Activated B cell treated with CpG ODN at 0.5 μM for 24 hours (primary cell): ENCODE measurements around the gene SH3PXD2A. TPM values are rescaled to one million over a fixed set of nuclear protein-coding genes. Genes with fewer than 3 reads are reported as not detected.

Experiments used
- ATAC-seq: fragments of 200-7000 bp; cut with Tn5 transposase; one replicate; pipeline ENCODE4 v1.10.0; 2021; ENCODE audit warnings: low read depth, mild to moderate bottlenecking, moderate library complexity
- CTCF ChIA-PET: fragments of 350-600 bp; sonication (Branson Sonifier 250); formaldehyde crosslinking; loops from one replicate; lab custom pipeline; 2021; ENCODE audit warnings: antibody characterized with exemption; lab: Charles Lee
- POLR2A ChIA-PET: fragments of 350-600 bp; sonication (Branson Sonifier 250); formaldehyde crosslinking; loops from one replicate; lab custom pipeline; 2021; ENCODE audit warnings: antibody characterized with exemption; lab: Charles Lee
- DNase-seq: peaks from one replicate; pipeline ENCODE4 v3.0.0; 2022
- H3K27ac Mint-ChIP-seq: one replicate; pipeline ENCODE4 v1.8.0; 2020; ENCODE audit warnings: mixed read lengths
- H3K27me3 Mint-ChIP-seq: one replicate; pipeline ENCODE4 v1.8.0; 2021; ENCODE audit warnings: mixed read lengths
- H3K36me3 Mint-ChIP-seq: one replicate; pipeline ENCODE4 v1.8.0; 2021; ENCODE audit warnings: low read depth, mixed read lengths
- H3K4me1 Mint-ChIP-seq: one replicate; pipeline ENCODE4 v1.8.0; 2021; ENCODE audit warnings: mixed read lengths
- H3K4me3 Mint-ChIP-seq: one replicate; pipeline ENCODE4 v1.8.0; 2020; ENCODE audit warnings: mild to moderate bottlenecking, mixed read lengths
- H3K9me3 Mint-ChIP-seq: one replicate; pipeline ENCODE4 v1.8.0; 2020; ENCODE audit warnings: mixed read lengths
- intact Hi-C: fragments of 100-400 bp; cut with micrococcal nuclease; formaldehyde crosslinking; loops from one replicate; pipeline ENCODE4 v1.15.1; 2024
- total RNA-seq: library from RNA; stranded (reverse); gene quantifications from 2 replicates; pipeline ENCODE4 v1.2.3, GENCODE V29; 2022
- TF ChIP-seq, protein P1 (sequence below): fragments of 200-600 bp; IDR thresholded peaks from one replicate; pipeline ENCODE4 v1.8.0; 2022; ENCODE audit warnings: antibody characterized with exemption, mild to moderate bottlenecking

The SH3PXD2A gene
- total RNA-seq, 1 donor from 2014 or later: 18.2 TPM

DNA sequence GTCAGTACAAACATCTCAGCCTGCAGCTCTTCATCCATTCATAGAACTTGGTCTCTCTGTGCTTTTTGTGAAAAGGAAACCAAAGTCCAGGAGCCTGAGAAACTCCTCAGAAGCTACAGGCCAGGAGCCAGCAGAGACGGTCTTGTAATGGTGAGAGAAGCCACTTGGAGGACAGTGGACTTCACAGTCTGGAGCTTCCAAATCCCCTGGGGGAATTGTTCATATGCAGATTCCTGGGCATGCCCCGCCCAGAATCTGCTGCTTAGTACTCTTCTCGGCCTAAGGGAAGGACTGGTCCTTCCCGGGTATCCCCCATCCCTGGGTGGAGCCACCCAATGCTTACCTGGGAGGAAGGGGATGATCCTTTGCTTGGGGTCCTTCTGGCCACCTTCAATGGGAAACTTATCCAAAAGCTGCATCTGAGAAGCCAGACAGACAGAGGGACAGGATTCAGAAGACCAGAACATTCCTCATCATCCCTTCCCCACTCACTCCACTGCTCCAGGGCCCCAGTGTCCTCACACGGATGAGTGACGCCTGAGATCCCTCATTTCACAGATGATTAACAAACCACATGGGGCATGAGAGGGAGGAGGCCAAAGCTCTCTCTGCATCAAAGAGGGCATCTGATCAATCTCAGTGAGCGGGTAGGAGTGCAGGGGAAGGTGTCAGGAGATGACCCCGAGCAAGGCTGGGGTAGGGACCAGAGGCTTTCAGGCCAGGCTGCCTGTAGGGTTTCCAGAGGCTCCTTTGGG, 88.4 kb downstream of the SH3PXD2A start:
- ATAC-seq: no peak
- intact Hi-C loops: no loop called here
- DNase-seq: no peak
- TF ChIP-seq, protein P1, sequence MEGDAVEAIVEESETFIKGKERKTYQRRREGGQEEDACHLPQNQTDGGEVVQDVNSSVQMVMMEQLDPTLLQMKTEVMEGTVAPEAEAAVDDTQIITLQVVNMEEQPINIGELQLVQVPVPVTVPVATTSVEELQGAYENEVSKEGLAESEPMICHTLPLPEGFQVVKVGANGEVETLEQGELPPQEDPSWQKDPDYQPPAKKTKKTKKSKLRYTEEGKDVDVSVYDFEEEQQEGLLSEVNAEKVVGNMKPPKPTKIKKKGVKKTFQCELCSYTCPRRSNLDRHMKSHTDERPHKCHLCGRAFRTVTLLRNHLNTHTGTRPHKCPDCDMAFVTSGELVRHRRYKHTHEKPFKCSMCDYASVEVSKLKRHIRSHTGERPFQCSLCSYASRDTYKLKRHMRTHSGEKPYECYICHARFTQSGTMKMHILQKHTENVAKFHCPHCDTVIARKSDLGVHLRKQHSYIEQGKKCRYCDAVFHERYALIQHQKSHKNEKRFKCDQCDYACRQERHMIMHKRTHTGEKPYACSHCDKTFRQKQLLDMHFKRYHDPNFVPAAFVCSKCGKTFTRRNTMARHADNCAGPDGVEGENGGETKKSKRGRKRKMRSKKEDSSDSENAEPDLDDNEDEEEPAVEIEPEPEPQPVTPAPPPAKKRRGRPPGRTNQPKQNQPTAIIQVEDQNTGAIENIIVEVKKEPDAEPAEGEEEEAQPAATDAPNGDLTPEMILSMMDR: no peak
- no peaks in the 10 kb centered on the region for H3K36me3 Mint-ChIP-seq
- H3K4me1 Mint-ChIP-seq: peaks cover 58% of the 10 kb centered on the region
- ChIA-PET POLR2A (no interaction called here), CTCF (no interaction called here)
- no peak overlapping the region for H3K4me3 Mint-ChIP-seq
- no peaks in the 10 kb centered on the region for H3K27me3 Mint-ChIP-seq
- no peaks in the 10 kb centered on the region for H3K9me3 Mint-ChIP-seq
- H3K27ac Mint-ChIP-seq: no peak overlapping the region

DNA sequence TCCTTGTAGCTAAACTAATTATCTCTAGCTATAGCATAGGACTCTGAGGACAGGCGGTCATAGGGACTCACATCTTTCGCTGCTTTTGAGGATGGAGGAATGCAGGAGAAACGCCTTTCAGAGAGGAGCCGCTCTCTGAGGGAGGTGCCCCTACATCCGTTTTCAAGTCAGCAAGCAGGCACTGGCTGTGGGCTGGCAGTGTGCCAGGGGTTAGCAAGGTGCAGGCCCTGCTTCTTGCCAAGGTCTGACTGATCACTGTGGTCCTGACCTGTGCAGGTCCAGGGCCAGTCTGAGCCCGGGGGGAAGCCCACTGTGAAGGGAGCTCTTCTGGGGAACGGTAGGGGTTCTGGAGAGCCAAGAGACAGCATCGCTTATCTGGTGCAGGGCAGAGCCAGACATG, 89.4 kb downstream of the SH3PXD2A start:
- peaks cover 49% of the 10 kb centered on the region for H3K4me1 Mint-ChIP-seq
- no peak overlapping the region for H3K27ac Mint-ChIP-seq
- POLR2A ChIA-PET: no interaction called here
- no peak for DNase-seq
- no peaks in the 10 kb centered on the region for H3K9me3 Mint-ChIP-seq
- no peak for ATAC-seq
- no peak overlapping the region for H3K4me3 Mint-ChIP-seq
- H3K27me3 Mint-ChIP-seq: peaks cover 3% of the 10 kb centered on the region
- CTCF ChIA-PET: no interaction called here
- intact Hi-C loops: no loop called here
- H3K36me3 Mint-ChIP-seq: no peaks in the 10 kb centered on the region
- TF ChIP-seq, protein P1: no peak

DNA sequence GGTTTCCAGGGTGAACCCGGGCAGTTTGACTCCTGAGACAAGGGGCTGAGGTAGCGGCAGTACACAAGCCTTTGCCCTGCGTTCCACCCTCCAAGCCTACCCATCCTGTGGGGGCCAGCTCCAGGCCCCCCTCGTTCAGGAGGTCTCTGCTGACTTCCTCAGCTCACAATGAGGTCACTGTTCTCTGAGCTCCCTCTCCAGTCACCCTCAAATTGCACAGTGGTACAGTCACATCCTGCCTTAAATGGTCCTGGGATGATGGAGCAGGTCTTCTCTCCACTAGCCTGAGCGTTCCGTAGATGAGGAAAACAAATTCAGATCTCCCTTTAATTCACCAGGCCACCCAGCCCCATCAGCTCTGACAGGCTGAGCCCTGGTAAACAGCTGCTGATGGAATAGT, 90.2 kb downstream of the SH3PXD2A start:
- DNase-seq: no peak
- POLR2A ChIA-PET: no interaction called here
- no peak for ATAC-seq
- Mint-ChIP-seq H3K9me3 (no peaks in the 10 kb centered on the region), H3K36me3 (no peaks in the 10 kb centered on the region), H3K4me1 (peaks cover 41% of the 10 kb centered on the region), H3K27ac (no peak overlapping the region), H3K27me3 (peaks cover 5% of the 10 kb centered on the region), H3K4me3 (no peak overlapping the region)
- TF ChIP-seq, protein P1: no peak
- CTCF ChIA-PET: interaction anchor here (0.6 kb wide), 1 partner anchor 704 kb away, joined by 3 read pairs; no protein-coding TSS in a partner anchor
- intact Hi-C loops: no loop called here

DNA sequence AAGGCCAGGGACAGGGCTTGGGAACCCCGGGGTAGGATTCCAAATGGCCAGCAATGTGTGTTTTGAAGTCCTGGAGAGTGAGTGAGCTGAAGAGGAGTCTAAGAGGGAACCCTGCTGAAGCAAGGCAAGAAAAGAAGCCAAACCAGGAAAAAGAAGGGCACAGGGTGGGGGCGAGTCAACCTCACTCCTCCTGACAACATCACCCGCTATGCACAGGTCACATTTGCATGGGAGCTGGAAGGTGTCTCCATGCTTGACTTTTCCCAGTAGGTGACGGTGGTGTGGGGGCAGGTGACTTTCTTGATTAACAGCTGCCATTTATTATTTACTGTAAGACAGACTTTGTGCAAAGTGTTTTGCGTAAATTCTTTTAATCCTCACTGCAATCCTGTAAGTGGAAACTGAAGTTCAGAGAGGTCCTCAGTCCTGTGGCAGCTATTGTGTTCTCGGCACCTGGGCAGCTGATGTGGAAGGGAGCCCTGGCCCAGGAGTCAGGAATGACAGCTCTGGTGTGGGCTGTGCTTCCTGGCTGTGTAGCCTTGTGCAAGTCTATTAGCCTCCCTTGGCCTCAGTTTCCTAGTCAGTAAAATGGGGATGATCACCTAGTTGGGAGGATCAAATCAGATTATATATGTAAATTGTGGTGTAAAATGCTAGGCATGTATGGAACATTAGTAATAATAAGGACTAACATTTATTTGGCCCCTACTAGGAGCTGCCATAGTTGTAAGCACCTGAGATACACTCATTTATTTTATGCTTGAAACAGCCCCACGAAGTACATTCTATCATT, 90.9 kb downstream of the SH3PXD2A start:
- TF ChIP-seq, protein P1: no peak
- ChIA-PET CTCF (interaction anchor here (0.6 kb wide), 1 partner anchor 704 kb away, joined by 3 read pairs; no protein-coding TSS in a partner anchor), POLR2A (no interaction called here)
- H3K4me3 Mint-ChIP-seq: no peak overlapping the region
- intact Hi-C loops: no loop called here
- no peaks in the 10 kb centered on the region for H3K9me3 Mint-ChIP-seq
- DNase-seq: no peak
- H3K4me1 Mint-ChIP-seq: peaks cover 35% of the 10 kb centered on the region
- peaks cover 6% of the 10 kb centered on the region for H3K27me3 Mint-ChIP-seq
- no peak for ATAC-seq
- H3K27ac Mint-ChIP-seq: no peak overlapping the region
- no peaks in the 10 kb centered on the region for H3K36me3 Mint-ChIP-seq
